Naive thymus-derived CD4-positive, alpha-beta T cell (primary cell): ENCODE results near the gene ATP6V1B1. TPM values are rescaled to one million over a fixed set of nuclear protein-coding genes. Genes with fewer than 3 reads are reported as not detected.

Experiments used
- ATAC-seq: fragments of 150-1000 bp; cut with Tn5 transposase; 2 replicates; pipeline ENCODE4 v1.10.0; 2021; ENCODE audit warnings: mild to moderate bottlenecking, moderate library complexity
- CTCF ChIA-PET: fragments of 350-600 bp; sonication (Branson Sonifier 250); formaldehyde crosslinking; loops from one replicate; lab custom pipeline; 2021; ENCODE audit warnings: antibody characterized with exemption; lab: Charles Lee
- POLR2A ChIA-PET: fragments of 350-600 bp; sonication (Branson Sonifier 250); formaldehyde crosslinking; loops from one replicate; lab custom pipeline; 2021; ENCODE audit warnings: antibody characterized with exemption, inconsistent platforms; lab: Charles Lee
- DNase-seq, 9 donors: peaks; one replicate each; pipeline versions ENCODE4 v3.0.0 to v3.0.0-alpha.2; 2020 to 2022; ENCODE audit warnings: mixed read lengths in 1 of 9
- H3K27ac ChIP-seq: one replicate; pipeline ENCODE4 v1.7.0; 2013; ENCODE audit warnings: mild to moderate bottlenecking, low read depth, low read length, moderate library complexity
- H3K27me3 ChIP-seq, 2 donors: one replicate each; pipeline ENCODE4 v1.7.0; 2013; ENCODE audit warnings: low read length in 2 of 2, mild to moderate bottlenecking in 2 of 2, moderate library complexity in 2 of 2; ENCODE audit not compliant: control insufficient read depth in 2 of 2, insufficient read depth in 2 of 2
- H3K36me3 ChIP-seq, 3 experiments: 1 replicate in 2 of 3; 2 replicates in 1 of 3; pipeline ENCODE4 v1.7.0; 2013; ENCODE audit warnings: low read length in 3 of 3, mild to moderate bottlenecking in 3 of 3, moderate library complexity in 1 of 3; ENCODE audit not compliant: insufficient read depth in 3 of 3, control insufficient read depth in 2 of 3
- H3K4me1 ChIP-seq, 2 donors: one replicate each; pipeline ENCODE4 v1.7.0; 2013; ENCODE audit warnings: low read length in 2 of 2, mild to moderate bottlenecking in 2 of 2, moderate library complexity in 1 of 2; ENCODE audit not compliant: control insufficient read depth in 2 of 2, insufficient read depth in 2 of 2
- H3K4me3 ChIP-seq: 2 replicates; pipeline ENCODE4 v1.7.0; 2013; ENCODE audit warnings: mild to moderate bottlenecking, low read length
- H3K9me3 ChIP-seq, 3 experiments: 1 replicate in 2 of 3; 2 replicates in 1 of 3; pipeline ENCODE4 v1.7.0; 2013; ENCODE audit warnings: low read length in 3 of 3; ENCODE audit not compliant: control insufficient read depth in 2 of 3
- H3K27ac Mint-ChIP-seq, 9 donors: one replicate each; pipeline ENCODE4 v1.8.0; 2020 to 2022; ENCODE audit warnings: mixed read lengths in 9 of 9, mild to moderate bottlenecking in 8 of 9, moderate library complexity in 5 of 9, inconsistent platforms in 2 of 9
- H3K27me3 Mint-ChIP-seq, 5 donors: one replicate each; pipeline ENCODE4 v1.8.0; 2021 to 2022; ENCODE audit warnings: mixed read lengths in 5 of 5, mild to moderate bottlenecking in 1 of 5
- H3K36me3 Mint-ChIP-seq, 5 donors: one replicate each; pipeline ENCODE4 v1.8.0; 2020 to 2022; ENCODE audit warnings: mixed read lengths in 5 of 5, mild to moderate bottlenecking in 3 of 5, inconsistent platforms in 1 of 5
- H3K4me1 Mint-ChIP-seq, 7 donors: one replicate each; pipeline ENCODE4 v1.8.0; 2020 to 2022; ENCODE audit warnings: mixed read lengths in 7 of 7, mild to moderate bottlenecking in 3 of 7, inconsistent platforms in 1 of 7
- H3K4me3 Mint-ChIP-seq, 10 donors: one replicate each; pipeline ENCODE4 v1.8.0; 2020 to 2022; ENCODE audit warnings: mild to moderate bottlenecking in 10 of 10, mixed read lengths in 10 of 10, moderate library complexity in 6 of 10, inconsistent platforms in 2 of 10
- H3K9me3 Mint-ChIP-seq, 11 donors: one replicate each; pipeline ENCODE4 v1.8.0; 2020 to 2022; ENCODE audit warnings: mixed read lengths in 11 of 11, mild to moderate bottlenecking in 4 of 11, inconsistent platforms in 1 of 11, moderate library complexity in 1 of 11
- intact Hi-C, 2 donors: fragments of 100-400 bp; cut with micrococcal nuclease; formaldehyde crosslinking; loops; one replicate each; pipeline ENCODE4 v1.15.1; 2023
- polyA plus RNA-seq, 2 donors: library from polyadenylated mRNA; unstranded; fragments of 300-500 nt; fragmentation: Illumina TruSeq; gene quantifications; one replicate each; pipeline ENCODE4 v1.2.3, GENCODE V29; 2021
- total RNA-seq, 6 experiments: library from RNA in 5 of 6; stranded (reverse) in 5 of 6; gene quantifications; 1 replicate in 5 of 6; 2 replicates in 1 of 6; pipeline ENCODE4 v1.2.3 and lab custom pipeline; 2021 to 2026

Gene ATP6V1B1
- total and polyA plus RNA-seq, 7 experiments from 2014 or later: not detected

- Mint-ChIP-seq H3K27ac (peak overlapping the region in 6 of 9 donors; percentile 39 to 76 (median 45)), H3K4me1 (peaks cover 7 to 22% (median 18%) of the 10 kb centered on the region in 7 donors), H3K4me3 (peak overlapping the region in 8 of 10 donors; percentile 51 to 66 (median 57)), H3K9me3 (no peaks in the 10 kb centered on the region), H3K36me3 (peaks cover 0 to 28% (median 6%) of the 10 kb centered on the region in 5 donors), H3K27me3 (no peaks in the 10 kb centered on the region)
- no peaks in the 10 kb centered on the region for H3K4me1 ChIP-seq
- ChIA-PET POLR2A (interaction anchor here (0.8 to 1.2 kb wide), 3 partner anchors 10 to 1070 kb away, joined by 3 to 4 read pairs (median 3); partner anchors contain the start of genes MXD1 and TEX261), CTCF (interaction anchor here (0.7 to 3.7 kb wide), 6 partner anchors 10 to 114 kb away, joined by 3 to 24 read pairs (median 4); no protein-coding TSS in a partner anchor)
- no peak overlapping the region for H3K4me3 ChIP-seq
- H3K36me3 ChIP-seq: peaks cover 7 to 40% (median 26%) of the 10 kb centered on the region in 3 experiments
- DNase-seq (peak; percentile 71 to 86 (median 82)), ATAC-seq (peak; percentile 100)
- no peaks in the 10 kb centered on the region for H3K9me3 ChIP-seq
- H3K27ac ChIP-seq: peak overlapping the region; percentile 8
- intact Hi-C loops: loop anchor here (1.0 kb wide), 4 partner anchors 10 to 19 kb away; partner anchors contain the start of gene TEX261 (in 1 of the 2)
- H3K27me3 ChIP-seq: no peaks in the 10 kb centered on the region
Measured at GRCh38 chr2:70984576-70985282, 49.0 kb downstream of the ATP6V1B1 start.

GRCh38 chr2:70985283-70985688 is 49.6 kb downstream of the ATP6V1B1 start:
- H3K4me1 Mint-ChIP-seq: peaks cover 7 to 22% (median 18%) of the 10 kb centered on the region in 7 donors
- DNase-seq (no peak), ATAC-seq (no peak)
- H3K27me3 Mint-ChIP-seq: no peaks in the 10 kb centered on the region
- Histone ChIP-seq H3K27ac (no peak overlapping the region), H3K4me3 (no peak overlapping the region), H3K36me3 (peaks cover 12 to 45% (median 27%) of the 10 kb centered on the region in 3 experiments), H3K27me3 (no peaks in the 10 kb centered on the region), H3K4me1 (no peaks in the 10 kb centered on the region), H3K9me3 (no peaks in the 10 kb centered on the region)
- H3K4me3 Mint-ChIP-seq: no peak overlapping the region
- intact Hi-C loops: loop anchor here (1.0 kb wide), 4 partner anchors 9 to 20 kb away; partner anchors contain the start of gene TEX261 (in 1 of the 2)
- ChIA-PET CTCF (interaction anchor here (0.7 to 2.1 kb wide), 3 partner anchors 10 to 23 kb away, joined by 3 to 24 read pairs (median 3); no protein-coding TSS in a partner anchor), POLR2A (interaction anchor here (1.1 to 1.2 kb wide), 2 partner anchors 9 kb away, joined by 3 read pairs; partner anchors contain the start of gene TEX261)
- H3K36me3 Mint-ChIP-seq: peaks cover 0 to 28% (median 6%) of the 10 kb centered on the region in 5 donors
- H3K9me3 Mint-ChIP-seq: no peaks in the 10 kb centered on the region
- peak overlapping the region in 3 of 9 donors; percentile 1 to 76 (median 65) for H3K27ac Mint-ChIP-seq

- H3K4me3 ChIP-seq: no peak overlapping the region
- H3K4me3 Mint-ChIP-seq: no peak overlapping the region
- peak overlapping the region in 6 of 9 donors; percentile 1 to 65 (median 40) for H3K27ac Mint-ChIP-seq
- no peak for ATAC-seq
- H3K36me3 ChIP-seq: peaks cover 15 to 52% (median 27%) of the 10 kb centered on the region in 3 experiments
- intact Hi-C loops: loop anchor here (1.0 kb wide), 4 partner anchors 8 to 21 kb away; partner anchors contain the start of gene TEX261 (in 1 of the 2)
- no peak for DNase-seq
- H3K27ac ChIP-seq: no peak overlapping the region
- CTCF ChIA-PET: interaction anchor here (0.7 to 1.4 kb wide), 2 partner anchors 23 to 83 kb away, joined by 3 to 4 read pairs; no protein-coding TSS in a partner anchor
- peaks cover 0 to 32% (median 6%) of the 10 kb centered on the region in 5 donors for H3K36me3 Mint-ChIP-seq
- POLR2A ChIA-PET: interaction anchor here (1.1 kb wide), 1 partner anchor 9 kb away, joined by 3 read pairs; the partner anchor contains the start of gene TEX261
- no peaks in the 10 kb centered on the region for H3K9me3 Mint-ChIP-seq
- H3K9me3 ChIP-seq: no peaks in the 10 kb centered on the region
- H3K4me1 Mint-ChIP-seq: peaks cover 7 to 24% (median 22%) of the 10 kb centered on the region in 7 donors
- no peaks in the 10 kb centered on the region for H3K27me3 ChIP-seq
- no peaks in the 10 kb centered on the region for H3K4me1 ChIP-seq
- no peaks in the 10 kb centered on the region for H3K27me3 Mint-ChIP-seq
Measured at GRCh38 chr2:70985956-70986355, 50.3 kb downstream of the ATP6V1B1 start.

GRCh38 chr2:70986499-70987189 is 50.9 kb downstream of the ATP6V1B1 start:
- Histone ChIP-seq H3K4me1 (no peaks in the 10 kb centered on the region), H3K27ac (no peak overlapping the region), H3K9me3 (no peaks in the 10 kb centered on the region), H3K36me3 (peaks cover 15 to 59% (median 27%) of the 10 kb centered on the region in 3 experiments), H3K4me3 (no peak overlapping the region), H3K27me3 (no peaks in the 10 kb centered on the region)
- Mint-ChIP-seq H3K4me3 (no peak overlapping the region), H3K36me3 (peaks cover 0 to 37% (median 10%) of the 10 kb centered on the region in 5 donors), H3K4me1 (peaks cover 11 to 30% (median 28%) of the 10 kb centered on the region in 7 donors), H3K27ac (peak overlapping the region in 4 of 9 donors; percentile 1 to 56 (median 8)), H3K9me3 (no peaks in the 10 kb centered on the region), H3K27me3 (no peaks in the 10 kb centered on the region)
- DNase-seq (peak in 1 of 9 donors; percentile 18), ATAC-seq (no peak)
- CTCF ChIA-PET: no interaction called here
- intact Hi-C loops: no loop called here
- POLR2A ChIA-PET: interaction anchor here (1.1 kb wide), 1 partner anchor 8 kb away, joined by 3 read pairs; the partner anchor contains the start of gene TEX261

GRCh38 chr2:70987386-70987785 is 51.7 kb downstream of the ATP6V1B1 start:
- Histone ChIP-seq H3K27ac (no peak overlapping the region), H3K4me3 (no peak overlapping the region), H3K9me3 (no peaks in the 10 kb centered on the region), H3K4me1 (no peaks in the 10 kb centered on the region), H3K27me3 (no peaks in the 10 kb centered on the region), H3K36me3 (peaks cover 15 to 62% (median 27%) of the 10 kb centered on the region in 3 experiments)
- ATAC-seq (no peak), DNase-seq (no peak)
- POLR2A ChIA-PET: no interaction called here
- CTCF ChIA-PET: no interaction called here
- intact Hi-C loops: no loop called here
- Mint-ChIP-seq H3K27ac (peak overlapping the region in 2 of 9 donors; percentile 11 to 70), H3K27me3 (no peaks in the 10 kb centered on the region), H3K9me3 (no peaks in the 10 kb centered on the region), H3K36me3 (peaks cover 0 to 39% (median 11%) of the 10 kb centered on the region in 5 donors), H3K4me3 (no peak overlapping the region), H3K4me1 (peaks cover 15 to 36% (median 30%) of the 10 kb centered on the region in 7 donors)

GRCh38 chr2:70988151-70988550 is 52.5 kb downstream of the ATP6V1B1 start:
- Mint-ChIP-seq H3K9me3 (no peaks in the 10 kb centered on the region), H3K4me3 (no peak overlapping the region), H3K27me3 (no peaks in the 10 kb centered on the region), H3K27ac (peak overlapping the region in 2 of 9 donors; percentile 70 to 84), H3K36me3 (peaks cover 0 to 41% (median 11%) of the 10 kb centered on the region in 5 donors), H3K4me1 (peaks cover 20 to 41% (median 37%) of the 10 kb centered on the region in 7 donors)
- no peak for ATAC-seq
- ChIA-PET CTCF (interaction anchor here (1.7 kb wide), 1 partner anchor 10 kb away, joined by 5 read pairs; no protein-coding TSS in a partner anchor), POLR2A (no interaction called here)
- peak in 1 of 9 donors; percentile 8 for DNase-seq
- H3K27ac ChIP-seq: no peak overlapping the region
- no peaks in the 10 kb centered on the region for H3K27me3 ChIP-seq
- intact Hi-C loops: no loop called here
- no peak overlapping the region for H3K4me3 ChIP-seq
- H3K4me1 ChIP-seq: peaks cover 5% of the 10 kb centered on the region in 2 donors
- H3K9me3 ChIP-seq: no peaks in the 10 kb centered on the region
- peaks cover 15 to 62% (median 27%) of the 10 kb centered on the region in 3 experiments for H3K36me3 ChIP-seq
